BE2C (cell line): ENCODE data around the gene ADAMTS17.

Source experiments
- DNase-seq: peaks from one replicate; pipeline ENCODE4 v3.0.0-alpha.2; 2020
- H3K27me3 ChIP-seq: fragments of 250-450 bp; sonication (Bioruptor Pico); 2 replicates; pipeline ENCODE4 v1.5.1; 2020; ENCODE audit warnings: mild to moderate bottlenecking
- H3K36me3 ChIP-seq: fragments of 250-450 bp; sonication (Bioruptor Pico); 2 replicates; pipeline ENCODE4 v1.5.1; 2020; ENCODE audit warnings: mild to moderate bottlenecking
- H3K4me1 ChIP-seq: fragments of 250-450 bp; sonication (Bioruptor Pico); 2 replicates; pipeline ENCODE4 v1.5.1; 2020
- H3K4me3 ChIP-seq: 2 replicates; pipeline ENCODE4 v1.5.1; 2011; ENCODE audit warnings: low read depth, low read length
- H3K9me3 ChIP-seq: fragments of 250-450 bp; sonication (Bioruptor Pico); 2 replicates; pipeline ENCODE4 v1.5.1; 2020
- TF ChIP-seq, protein P1 (sequence below): IDR thresholded peaks from 2 replicates; pipeline ENCODE4 v1.5.1; 2012; ENCODE audit warnings: mild to moderate bottlenecking, low read depth, low read length

The ADAMTS17 gene

GRCh38 chr15:100334015-100334414 is 7.8 kb downstream of the ADAMTS17 start:
- Histone ChIP-seq H3K36me3 (no peaks in the 10 kb centered on the region; the same call in none of the 2 replicates), H3K9me3 (no peaks in the 10 kb centered on the region), H3K27me3 (no peaks in the 10 kb centered on the region), H3K4me3 (no peak overlapping the region), H3K4me1 (peaks cover 14% of the 10 kb centered on the region)
- no peak for DNase-seq
- TF ChIP-seq, protein P1, sequence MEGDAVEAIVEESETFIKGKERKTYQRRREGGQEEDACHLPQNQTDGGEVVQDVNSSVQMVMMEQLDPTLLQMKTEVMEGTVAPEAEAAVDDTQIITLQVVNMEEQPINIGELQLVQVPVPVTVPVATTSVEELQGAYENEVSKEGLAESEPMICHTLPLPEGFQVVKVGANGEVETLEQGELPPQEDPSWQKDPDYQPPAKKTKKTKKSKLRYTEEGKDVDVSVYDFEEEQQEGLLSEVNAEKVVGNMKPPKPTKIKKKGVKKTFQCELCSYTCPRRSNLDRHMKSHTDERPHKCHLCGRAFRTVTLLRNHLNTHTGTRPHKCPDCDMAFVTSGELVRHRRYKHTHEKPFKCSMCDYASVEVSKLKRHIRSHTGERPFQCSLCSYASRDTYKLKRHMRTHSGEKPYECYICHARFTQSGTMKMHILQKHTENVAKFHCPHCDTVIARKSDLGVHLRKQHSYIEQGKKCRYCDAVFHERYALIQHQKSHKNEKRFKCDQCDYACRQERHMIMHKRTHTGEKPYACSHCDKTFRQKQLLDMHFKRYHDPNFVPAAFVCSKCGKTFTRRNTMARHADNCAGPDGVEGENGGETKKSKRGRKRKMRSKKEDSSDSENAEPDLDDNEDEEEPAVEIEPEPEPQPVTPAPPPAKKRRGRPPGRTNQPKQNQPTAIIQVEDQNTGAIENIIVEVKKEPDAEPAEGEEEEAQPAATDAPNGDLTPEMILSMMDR = no peak

GRCh38 chr15:100333236-100333635 is 8.5 kb downstream of the ADAMTS17 start:
- Histone ChIP-seq H3K9me3 (no peaks in the 10 kb centered on the region), H3K4me1 (peaks cover 14% of the 10 kb centered on the region)
- DNase-seq = no peak

GRCh38 chr15:100332721-100333120 is 9.1 kb downstream of the ADAMTS17 start:
- no peak for DNase-seq
- H3K9me3 ChIP-seq = no peaks in the 10 kb centered on the region
- TF ChIP-seq, protein P1 = no peak
- peaks cover 14% of the 10 kb centered on the region for H3K4me1 ChIP-seq
- H3K27me3 ChIP-seq = no peaks in the 10 kb centered on the region
- H3K36me3 ChIP-seq = no peaks in the 10 kb centered on the region; the same call in none of the 2 replicates
- H3K4me3 ChIP-seq = no peak overlapping the region

More at GRCh38 chr15:100333236-100333635, 8.5 kb downstream of the ADAMTS17 start:
- Histone ChIP-seq H3K27me3 (no peaks in the 10 kb centered on the region), H3K4me3 (no peak overlapping the region), H3K36me3 (no peaks in the 10 kb centered on the region; the same call in none of the 2 replicates)
- TF ChIP-seq, protein P1 = no peak

GRCh38 chr15:100332231-100332630 is 9.5 kb downstream of the ADAMTS17 start:
- Histone ChIP-seq H3K27me3 (no peaks in the 10 kb centered on the region), H3K4me1 (peaks cover 14% of the 10 kb centered on the region), H3K36me3 (no peaks in the 10 kb centered on the region; the same call in none of the 2 replicates), H3K4me3 (no peak overlapping the region), H3K9me3 (no peaks in the 10 kb centered on the region)
- TF ChIP-seq, protein P1 = no peak
- DNase-seq = no peak

GRCh38 chr15:100330629-100331215 is 11.1 kb downstream of the ADAMTS17 start:
- no peaks in the 10 kb centered on the region for H3K27me3 ChIP-seq
- no peaks in the 10 kb centered on the region for H3K9me3 ChIP-seq
- H3K36me3 ChIP-seq = peaks cover under 1% of the 10 kb centered on the region
- no peak overlapping the region for H3K4me3 ChIP-seq
- DNase-seq = no peak
- H3K4me1 ChIP-seq = peaks cover 10% of the 10 kb centered on the region
- TF ChIP-seq, protein P1 = no peak

- peaks cover 9% of the 10 kb centered on the region for H3K4me1 ChIP-seq
- TF ChIP-seq, protein P1 = no peak
- no peak overlapping the region for H3K4me3 ChIP-seq
- H3K36me3 ChIP-seq = peaks cover 4% of the 10 kb centered on the region
- no peaks in the 10 kb centered on the region for H3K27me3 ChIP-seq
- no peak for DNase-seq
- H3K9me3 ChIP-seq = no peaks in the 10 kb centered on the region
These were observed 11.6 kb downstream of the ADAMTS17 start for GRCh38 chr15:100330221-100330620.
